WTC11 (cell line): ENCODE measurements around the gene INPP4A. TPM values are rescaled to one million over a fixed set of nuclear protein-coding genes. Genes with fewer than 3 reads are reported as not detected.

Source experiments
- ATAC-seq: fragments of 200-7000 bp; cut with Tn5 transposase; 2 replicates; pipeline ENCODE4 v1.10.0; 2021; ENCODE audit warnings: mild to moderate bottlenecking, moderate library complexity
- CTCF ChIA-PET: fragments of 300-600 bp; sonication (Branson Sonifier 250); formaldehyde crosslinking; loops from one replicate; lab custom pipeline; 2021; ENCODE audit warnings: antibody characterized with exemption; lab: Charles Lee
- POLR2A ChIA-PET: fragments of 350-600 bp; sonication (Branson Sonifier 250); formaldehyde crosslinking; loops from one replicate; lab custom pipeline; 2021; ENCODE audit warnings: antibody characterized with exemption; lab: Charles Lee
- DNase-seq: peaks from one replicate; pipeline ENCODE4 v3.0.0; 2021; ENCODE audit warnings: low spot score
- H3K27ac Mint-ChIP-seq: 2 replicates; pipeline ENCODE4 v1.8.0; 2021; ENCODE audit warnings: mixed read lengths
- H3K27me3 Mint-ChIP-seq: 2 replicates; pipeline ENCODE4 v1.8.0; 2021; ENCODE audit warnings: low read depth, mild to moderate bottlenecking, moderate library complexity, mixed read lengths
- H3K36me3 Mint-ChIP-seq: 2 replicates; pipeline ENCODE4 v1.8.0; 2021; ENCODE audit warnings: mixed read lengths
- H3K4me1 Mint-ChIP-seq: 2 replicates; pipeline ENCODE4 v1.8.0; 2022; ENCODE audit warnings: mixed read lengths
- H3K4me3 Mint-ChIP-seq: 2 replicates; pipeline ENCODE4 v1.8.0; 2021; ENCODE audit warnings: mild to moderate bottlenecking, moderate library complexity, mixed read lengths
- H3K9me3 Mint-ChIP-seq: 2 replicates; pipeline ENCODE4 v1.8.0; 2021; ENCODE audit warnings: mixed read lengths
- ATF2 ChIP-seq: sonication (generic); formaldehyde crosslinking; IDR thresholded peaks from 2 replicates; pipeline ENCODE4 v1.8.1; 2022; ENCODE audit warnings: low read depth, missing genetic modification reagents, borderline replicate concordance
- ATF3 ChIP-seq: sonication (generic); formaldehyde crosslinking; conservative IDR thresholded peaks from 2 replicates; pipeline ENCODE4 v1.8.1; 2022; ENCODE audit warnings: mild to moderate bottlenecking, missing genetic modification reagents
- FOXP4 ChIP-seq: sonication (generic); formaldehyde crosslinking; IDR thresholded peaks from 2 replicates; pipeline ENCODE4 v1.8.0; 2022; ENCODE audit warnings: mild to moderate bottlenecking, missing genetic modification reagents
- GTF2I ChIP-seq: fragments of 250-450 bp; sonication (Bioruptor Pico); conservative IDR thresholded peaks from 2 replicates; pipeline ENCODE4 v1.4.0; 2021; ENCODE audit warnings: mild to moderate bottlenecking
- IRF1 ChIP-seq: sonication (generic); formaldehyde crosslinking; IDR thresholded peaks from 2 replicates; pipeline ENCODE4 v1.8.0; 2023; ENCODE audit warnings: missing genetic modification reagents
- IRF2 ChIP-seq: sonication (generic); formaldehyde crosslinking; IDR thresholded peaks from 2 replicates; pipeline ENCODE4 v1.8.0; 2022; ENCODE audit warnings: low read depth, missing genetic modification reagents, borderline replicate concordance
- KAT7 ChIP-seq: sonication (generic); formaldehyde crosslinking; IDR thresholded peaks from 2 replicates; pipeline ENCODE4 v1.8.1; 2023; ENCODE audit warnings: missing genetic modification reagents, mild to moderate bottlenecking, borderline replicate concordance
- NFE2L1 ChIP-seq: sonication (generic); formaldehyde crosslinking; IDR thresholded peaks from 2 replicates; pipeline ENCODE4 v1.8.1; 2023; ENCODE audit warnings: missing genetic modification reagents
- NR1H2 ChIP-seq: sonication (generic); formaldehyde crosslinking; IDR thresholded peaks from 2 replicates; pipeline ENCODE4 v1.9.0; 2021; ENCODE audit warnings: mild to moderate bottlenecking, moderate library complexity, missing genetic modification reagents
- NR2C2 ChIP-seq: sonication (generic); formaldehyde crosslinking; IDR thresholded peaks from 2 replicates; pipeline ENCODE4 v1.8.0; 2022; ENCODE audit warnings: mild to moderate bottlenecking, missing genetic modification reagents
- NR3C1 ChIP-seq: sonication (generic); formaldehyde crosslinking; conservative IDR thresholded peaks from 2 replicates; pipeline ENCODE4 v1.8.1; 2023; ENCODE audit warnings: low read depth, mild to moderate bottlenecking, missing genetic modification reagents
- PREB ChIP-seq: sonication (generic); formaldehyde crosslinking; IDR thresholded peaks from 2 replicates; pipeline ENCODE4 v1.8.1; 2022; ENCODE audit warnings: mild to moderate bottlenecking, missing genetic modification reagents, moderate library complexity, borderline replicate concordance
- TCF7 ChIP-seq: sonication (generic); formaldehyde crosslinking; IDR thresholded peaks from 2 replicates; pipeline ENCODE4 v1.8.0; 2022; ENCODE audit warnings: mild to moderate bottlenecking, low read depth, missing genetic modification reagents, moderate library complexity
- ZMAT4 ChIP-seq: fragments of 250-450 bp; sonication (Bioruptor Pico); IDR thresholded peaks from 2 replicates; pipeline ENCODE4 v1.9.0; 2021; ENCODE audit warnings: mild to moderate bottlenecking
- ZNF121 ChIP-seq: sonication (generic); formaldehyde crosslinking; IDR thresholded peaks from 2 replicates; pipeline ENCODE4 v1.8.0; 2023; ENCODE audit warnings: missing genetic modification reagents
- ZNF232 ChIP-seq: sonication (generic); formaldehyde crosslinking; IDR thresholded peaks from 2 replicates; pipeline ENCODE4 v1.8.0; 2022; ENCODE audit warnings: mild to moderate bottlenecking, missing genetic modification reagents
- ZNF263 ChIP-seq: sonication (generic); formaldehyde crosslinking; IDR thresholded peaks from 2 replicates; pipeline ENCODE4 v1.8.1; 2022; ENCODE audit warnings: low read depth, mild to moderate bottlenecking, moderate library complexity, missing genetic modification reagents
- ZNF416 ChIP-seq: fragments of 250-450 bp; sonication (Bioruptor Pico); IDR thresholded peaks from 2 replicates; pipeline ENCODE4 v1.9.0; 2021; ENCODE audit warnings: mild to moderate bottlenecking, inconsistent platforms
- total RNA-seq: library from RNA; stranded (reverse); gene quantifications from 3 replicates; pipeline ENCODE4 v1.2.3, GENCODE V29; 2021

Gene INPP4A
- total RNA-seq, 1 experiment from 2014 or later = 38.3 TPM

GRCh38 chr2:98550165-98550564 lies 105.5 kb downstream of the INPP4A start:
- CTCF ChIA-PET = no interaction called here
- Mint-ChIP-seq H3K4me1 (no peaks in the 10 kb centered on the region), H3K4me3 (no peak overlapping the region), H3K27ac (no peak overlapping the region), H3K36me3 (peaks cover 44% of the 10 kb centered on the region), H3K9me3 (no peaks in the 10 kb centered on the region), H3K27me3 (no peaks in the 10 kb centered on the region)
- DNase-seq (no peak), ATAC-seq (no peak)
- no peak for TF ChIP-seq IRF2
- TF ChIP-seq KAT7 (CRISPR knock-in tag) = no peak
- TF ChIP-seq GTF2I (CRISPR knock-in tag) = no peak
- no peak for TF ChIP-seq PREB (CRISPR knock-in tag)
- POLR2A ChIA-PET = no interaction called here

- no peak for DNase-seq
- Mint-ChIP-seq H3K27me3 (no peaks in the 10 kb centered on the region), H3K4me3 (no peak overlapping the region), H3K9me3 (no peaks in the 10 kb centered on the region), H3K4me1 (no peaks in the 10 kb centered on the region), H3K27ac (no peak overlapping the region), H3K36me3 (peaks cover 41% of the 10 kb centered on the region)
- TF ChIP-seq TCF7 (no peak), GTF2I (CRISPR knock-in tag) (no peak), IRF1 (no peak), NR2C2 (no peak), FOXP4 (no peak), ZMAT4 (CRISPR knock-in tag) (no peak), ZNF263 (CRISPR knock-in tag) (no peak), ZNF121 (CRISPR knock-in tag) (no peak), ATF3 (CRISPR knock-in tag) (no peak), NFE2L1 (CRISPR knock-in tag) (no peak), ATF2 (CRISPR knock-in tag) (no peak)
- ChIA-PET CTCF (no interaction called here), POLR2A (no interaction called here)
- no peak for ATAC-seq
These were observed 106.7 kb downstream of the INPP4A start for GRCh38 chr2:98551316-98551715.

GRCh38 chr2:98552499-98553179 lies 108.0 kb downstream of the INPP4A start:
- H3K36me3 Mint-ChIP-seq = peaks cover 34% of the 10 kb centered on the region
- no peaks in the 10 kb centered on the region for H3K27me3 Mint-ChIP-seq
- H3K27ac Mint-ChIP-seq = no peak overlapping the region
- ChIA-PET POLR2A (no interaction called here), CTCF (no interaction called here)
- H3K9me3 Mint-ChIP-seq = no peaks in the 10 kb centered on the region
- H3K4me3 Mint-ChIP-seq = no peak overlapping the region
- no peak for DNase-seq
- no peak for ATAC-seq
- H3K4me1 Mint-ChIP-seq = no peaks in the 10 kb centered on the region
- TF ChIP-seq NR3C1 (CRISPR knock-in tag) (no peak), KAT7 (CRISPR knock-in tag) (no peak), ZNF232 (no peak), NR1H2 (CRISPR knock-in tag) (no peak), ZNF416 (CRISPR knock-in tag) (no peak)
- TF ChIP-seq, all 79 proteins: peak for 0
